OCI-LY3 (cell line): Measurements from ENCODE around the gene ZNF844.

Source experiments
- H2AFZ ChIP-seq: fragments of 200-600, 300-600 bp; shearing (Covaris generic); 2 replicates; pipeline ENCODE4 v1.6.0; 2014; ENCODE audit warnings: antibody characterized with exemption, low read depth, low read length
- H3K27ac ChIP-seq: fragments of 200-600, 300-600 bp; sonication (generic); 2 replicates; pipeline ENCODE4 v1.5.1; 2014; ENCODE audit warnings: mild to moderate bottlenecking, low read length, moderate library complexity, mixed read lengths
- H3K27me3 ChIP-seq: fragments of 200-600, 300-600 bp; sonication (generic); 2 replicates; pipeline ENCODE4 v1.6.1; 2014; ENCODE audit warnings: low read depth, low read length, mixed read lengths
- H3K36me3 ChIP-seq: fragments of 200-600, 300-600 bp; sonication (generic); replicated peaks from 2 replicates; pipeline ENCODE3; 2014; ENCODE audit warnings: low read depth, low read length, mixed read lengths
- H3K4me1 ChIP-seq: fragments of 300-600, 200-600 bp; sonication (generic); 2 replicates; pipeline ENCODE4 v1.6.1; 2014; ENCODE audit warnings: low read length, mixed read lengths
- H3K4me2 ChIP-seq: fragments of 200-600, 300-600 bp; sonication (generic); 2 replicates; pipeline ENCODE4 v1.6.1; 2014; ENCODE audit warnings: low read length, mixed read lengths
- H3K4me3 ChIP-seq: fragments of 300-600, 200-600 bp; sonication (generic); 2 replicates; pipeline ENCODE4 v1.5.1; 2014; ENCODE audit warnings: antibody characterized with exemption, mild to moderate bottlenecking, low read length, moderate library complexity
- H3K79me2 ChIP-seq: fragments of 300-600, 200-600 bp; shearing (Covaris generic); 2 replicates; pipeline ENCODE4 v1.6.1; 2014; ENCODE audit warnings: mild to moderate bottlenecking, low read length, mixed read lengths
- H3K9ac ChIP-seq: fragments of 300-600, 200-600 bp; shearing (Covaris generic); 2 replicates; pipeline ENCODE4 v1.6.0; 2014; ENCODE audit warnings: mild to moderate bottlenecking, low read length, moderate library complexity
- H3K9me3 ChIP-seq: fragments of 200-600, 300-600 bp; shearing (Covaris generic); 2 replicates; pipeline ENCODE4 v1.6.1; 2014; ENCODE audit warnings: low read length, mixed read lengths; ENCODE audit not compliant: insufficient read depth
- H4K20me1 ChIP-seq: fragments of 200-600, 300-600 bp; sonication (generic); 2 replicates; pipeline ENCODE4 v1.6.1; 2016; ENCODE audit warnings: low read length, mixed read lengths; ENCODE audit not compliant: insufficient read depth
- EZH2phosphoT487 ChIP-seq: fragments of 200-600 bp; shearing (Covaris generic); IDR thresholded peaks from 2 replicates; pipeline ENCODE4 v1.6.1; 2018; ENCODE audit warnings: antibody characterized with exemption, mixed run types, low read depth
- TF ChIP-seq, protein P1 (sequence below): fragments of 200-600, 300-600 bp; sonication (generic); IDR thresholded peaks from 2 replicates; pipeline ENCODE4 v1.5.1; 2014; ENCODE audit warnings: antibody characterized with exemption, low read length, low read depth

ZNF844 gene

DNA sequence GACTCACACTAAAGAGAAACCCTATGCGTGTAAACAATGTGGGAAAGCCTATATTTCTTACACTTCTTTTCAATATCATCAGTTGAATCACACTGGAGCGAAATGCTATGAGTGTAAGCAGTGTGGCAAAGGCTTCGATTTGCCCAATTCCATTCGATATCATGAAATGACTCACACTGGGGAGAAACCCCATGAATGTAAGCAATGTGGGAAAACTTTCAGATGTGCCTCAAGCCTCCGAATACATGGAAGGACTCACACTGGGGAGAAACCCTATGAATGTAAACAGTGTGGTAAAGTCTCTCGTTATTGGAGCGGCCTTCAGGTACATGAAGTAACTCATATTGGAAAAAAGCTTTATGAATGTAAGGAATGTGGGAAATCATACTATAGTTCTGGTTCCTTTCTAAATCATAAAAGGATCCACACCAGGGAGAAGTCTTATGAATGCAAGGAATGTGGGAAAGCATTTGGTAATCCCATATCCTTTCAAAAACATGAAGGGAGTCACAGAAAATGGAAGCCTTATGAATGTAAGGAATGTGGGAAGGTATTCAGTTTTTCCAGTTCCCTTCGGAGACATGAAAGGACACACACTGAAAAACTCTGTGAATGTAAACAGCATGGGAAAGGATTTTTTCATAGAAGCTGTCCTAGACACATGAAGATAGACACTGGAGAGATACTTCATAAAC lies 47.6 kb downstream of the ZNF844 start:
- Histone ChIP-seq H2AFZ (no peak overlapping the region), H4K20me1 (no peaks in the 10 kb centered on the region), H3K36me3 (peaks cover 51% of the 10 kb centered on the region), H3K4me2 (no peak overlapping the region), H3K4me1 (no peaks in the 10 kb centered on the region), H3K27me3 (no peaks in the 10 kb centered on the region), H3K4me3 (no peak overlapping the region), H3K9me3 (no peaks in the 10 kb centered on the region), H3K79me2 (no peaks in the 10 kb centered on the region), H3K27ac (no peak overlapping the region), H3K9ac (no peak overlapping the region)
- TF ChIP-seq EZH2phosphoT487 = no peak
- TF ChIP-seq, protein P1, sequence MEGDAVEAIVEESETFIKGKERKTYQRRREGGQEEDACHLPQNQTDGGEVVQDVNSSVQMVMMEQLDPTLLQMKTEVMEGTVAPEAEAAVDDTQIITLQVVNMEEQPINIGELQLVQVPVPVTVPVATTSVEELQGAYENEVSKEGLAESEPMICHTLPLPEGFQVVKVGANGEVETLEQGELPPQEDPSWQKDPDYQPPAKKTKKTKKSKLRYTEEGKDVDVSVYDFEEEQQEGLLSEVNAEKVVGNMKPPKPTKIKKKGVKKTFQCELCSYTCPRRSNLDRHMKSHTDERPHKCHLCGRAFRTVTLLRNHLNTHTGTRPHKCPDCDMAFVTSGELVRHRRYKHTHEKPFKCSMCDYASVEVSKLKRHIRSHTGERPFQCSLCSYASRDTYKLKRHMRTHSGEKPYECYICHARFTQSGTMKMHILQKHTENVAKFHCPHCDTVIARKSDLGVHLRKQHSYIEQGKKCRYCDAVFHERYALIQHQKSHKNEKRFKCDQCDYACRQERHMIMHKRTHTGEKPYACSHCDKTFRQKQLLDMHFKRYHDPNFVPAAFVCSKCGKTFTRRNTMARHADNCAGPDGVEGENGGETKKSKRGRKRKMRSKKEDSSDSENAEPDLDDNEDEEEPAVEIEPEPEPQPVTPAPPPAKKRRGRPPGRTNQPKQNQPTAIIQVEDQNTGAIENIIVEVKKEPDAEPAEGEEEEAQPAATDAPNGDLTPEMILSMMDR = no peak

DNA sequence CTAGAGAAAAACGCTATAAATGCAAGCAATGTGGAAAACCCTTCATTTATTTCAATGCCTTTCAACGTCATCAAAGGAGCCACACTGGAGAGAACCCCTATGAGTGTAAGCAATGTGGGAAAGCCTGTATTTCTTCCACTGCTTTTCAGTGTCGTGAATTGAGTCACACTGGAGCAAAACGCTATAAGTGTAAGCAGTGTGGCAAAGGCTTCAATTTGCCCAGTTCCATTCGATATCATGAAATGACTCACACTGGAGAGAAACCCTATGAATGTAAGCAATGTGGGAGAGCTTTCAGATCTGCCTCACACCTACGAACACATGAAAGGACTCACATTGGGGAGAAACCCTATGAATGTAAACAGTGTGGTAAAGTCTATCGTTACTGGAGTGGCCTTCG lies 48.2 kb downstream of the ZNF844 start:
- no peaks in the 10 kb centered on the region for H4K20me1 ChIP-seq
- H2AFZ ChIP-seq = no peak overlapping the region
- H3K4me1 ChIP-seq = no peaks in the 10 kb centered on the region
- no peaks in the 10 kb centered on the region for H3K27me3 ChIP-seq
- no peak for TF ChIP-seq EZH2phosphoT487
- TF ChIP-seq, protein P1 = no peak
- no peak overlapping the region for H3K4me2 ChIP-seq
- no peak overlapping the region for H3K27ac ChIP-seq
- H3K36me3 ChIP-seq = peaks cover 55% of the 10 kb centered on the region
- H3K4me3 ChIP-seq = no peak overlapping the region
- H3K79me2 ChIP-seq = no peaks in the 10 kb centered on the region
- no peaks in the 10 kb centered on the region for H3K9me3 ChIP-seq
- no peak overlapping the region for H3K9ac ChIP-seq

DNA sequence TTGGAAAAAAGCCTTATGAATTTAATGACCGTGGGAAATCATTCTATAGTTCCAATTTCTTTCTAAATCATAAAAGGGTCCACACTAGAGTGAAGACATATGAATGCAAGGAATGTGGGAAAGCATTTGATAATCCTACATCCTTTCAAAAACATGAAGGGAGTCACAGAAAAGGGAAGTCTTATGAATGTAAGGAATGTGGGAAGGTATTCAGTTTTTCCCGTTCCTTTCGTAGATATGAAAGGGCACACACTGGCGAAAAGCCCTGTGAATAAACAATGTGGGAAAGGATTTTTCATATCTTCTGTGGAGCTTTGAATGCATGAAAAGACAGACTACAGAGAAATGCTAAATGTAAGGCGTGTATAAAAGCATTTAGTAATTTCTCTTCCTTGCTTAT lies 48.6 kb downstream of the ZNF844 start:
- Histone ChIP-seq H3K27ac (no peak overlapping the region), H3K4me2 (no peak overlapping the region), H3K9ac (no peak overlapping the region), H3K9me3 (no peaks in the 10 kb centered on the region), H3K79me2 (no peaks in the 10 kb centered on the region), H3K4me3 (no peak overlapping the region), H3K27me3 (no peaks in the 10 kb centered on the region), H3K36me3 (peaks cover 55% of the 10 kb centered on the region), H2AFZ (no peak overlapping the region), H3K4me1 (no peaks in the 10 kb centered on the region), H4K20me1 (no peaks in the 10 kb centered on the region)
- TF ChIP-seq, protein P1 = no peak
- TF ChIP-seq EZH2phosphoT487 = no peak

DNA sequence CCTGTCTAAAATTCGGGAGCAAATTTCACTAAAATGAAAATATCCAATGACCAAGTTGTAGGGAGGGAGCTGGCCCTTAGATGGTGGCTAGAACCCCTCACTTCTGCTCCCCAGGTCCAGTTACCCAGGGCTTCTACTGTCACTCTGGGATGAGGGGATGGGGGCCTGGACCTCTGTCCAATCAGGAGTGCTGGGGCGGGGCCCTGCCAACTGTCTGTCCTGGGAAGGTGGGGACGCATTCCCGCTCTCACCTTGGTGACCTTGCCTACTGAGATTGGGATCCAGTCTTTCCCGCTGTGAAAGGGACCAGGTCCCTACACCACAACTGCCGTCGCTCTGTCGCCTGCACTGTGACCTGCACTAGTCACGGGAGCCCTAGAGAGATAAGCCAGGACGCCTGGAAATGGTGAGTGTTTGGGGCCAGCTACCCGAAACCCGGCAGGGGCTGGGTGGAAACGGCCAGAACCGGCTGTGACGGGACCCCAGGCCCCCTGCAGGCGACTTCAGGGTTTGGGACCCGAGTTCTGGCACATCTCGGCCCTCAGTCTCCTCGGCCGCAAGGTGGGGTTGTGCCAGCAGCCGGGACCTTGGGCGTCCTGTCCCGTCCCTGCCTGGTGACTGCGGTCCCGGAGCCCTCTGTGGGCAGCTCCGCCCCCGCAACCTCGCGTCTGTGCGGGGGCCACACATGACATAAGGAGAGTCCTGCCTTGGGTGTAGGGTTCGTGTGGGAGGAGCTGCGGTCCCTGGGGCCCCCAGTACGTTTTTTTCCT lies 52.9 kb downstream of the ZNF844 start:
- Histone ChIP-seq H3K4me3 (no peak overlapping the region), H3K79me2 (no peaks in the 10 kb centered on the region), H3K9me3 (no peaks in the 10 kb centered on the region), H3K27me3 (no peaks in the 10 kb centered on the region), H3K36me3 (peaks cover 24% of the 10 kb centered on the region), H3K27ac (no peak overlapping the region), H3K4me2 (no peak overlapping the region), H2AFZ (no peak overlapping the region), H3K4me1 (no peaks in the 10 kb centered on the region), H4K20me1 (no peaks in the 10 kb centered on the region), H3K9ac (no peak overlapping the region)
- TF ChIP-seq EZH2phosphoT487 = no peak
- TF ChIP-seq, protein P1 = no peak
